A673 (cell line): ENCODE data around the gene INTS4. TPM values are rescaled to one million over a fixed set of nuclear protein-coding genes. Genes with fewer than 3 reads are reported as not detected.
"Not testable (repeated sequence)": the region's sequence is repeated elsewhere in the genome, so short reads cannot be mapped to it uniquely, and the experiment has no call there.

Experiments used
- BruUV-seq: library from RNA; stranded (reverse); fragments of 400-500 nt; replicated peaks from 2 replicates; lab custom pipeline; 2021; lab: Mats Ljungman, UMichigan
- CTCF ChIA-PET: fragments of 300-600 bp; sonication (Branson Sonifier 250); formaldehyde crosslinking; loops from one replicate; lab custom pipeline; 2022; ENCODE audit warnings: antibody characterized with exemption; lab: Charles Lee
- POLR2A ChIA-PET: fragments of 300-600 bp; sonication (Branson Sonifier 250); formaldehyde crosslinking; loops from one replicate; lab custom pipeline; 2022; ENCODE audit warnings: antibody characterized with exemption; ENCODE audit not compliant: low non-redundant PET; lab: Charles Lee
- DNase-seq: peaks from one replicate; pipeline ENCODE4 v3.0.0-alpha.2; 2015; ENCODE audit warnings: low spot score
- H3K27ac ChIP-seq: fragments of 200-600 bp; sonication (generic); 2 replicates; pipeline ENCODE4 v1.5.1; 2016; ENCODE audit warnings: mixed run types, low read depth, mild to moderate bottlenecking, mixed read lengths, antibody characterized with exemption, low read length; ENCODE audit not compliant: poor library complexity, severe bottlenecking
- H3K27me3 ChIP-seq: fragments of 200-600 bp; sonication (generic); replicated peaks from 2 replicates; pipeline ENCODE4 v1.6.1; 2017; ENCODE audit warnings: mixed run types, low read depth, mild to moderate bottlenecking, mixed read lengths, antibody characterized with exemption, low read length; ENCODE audit not compliant: insufficient read depth, poor library complexity
- H3K36me3 ChIP-seq: fragments of 200-600 bp; sonication (generic); 2 replicates; pipeline ENCODE4 v1.6.1; 2016; ENCODE audit warnings: mixed run types, mild to moderate bottlenecking, mixed read lengths, antibody characterized with exemption, low read length; ENCODE audit not compliant: insufficient read depth, poor library complexity, severe bottlenecking
- H3K4me1 ChIP-seq: fragments of 200-600 bp; sonication (generic); 2 replicates; pipeline ENCODE4 v1.6.1; 2017; ENCODE audit warnings: mixed run types, mild to moderate bottlenecking, mixed read lengths, antibody characterized with exemption, low read length; ENCODE audit not compliant: insufficient read depth, poor library complexity, severe bottlenecking
- H3K4me3 ChIP-seq: fragments of 200-600 bp; sonication (generic); 2 replicates; pipeline ENCODE4 v1.5.1; 2016; ENCODE audit warnings: low read depth, mixed run types, mild to moderate bottlenecking, mixed read lengths, low read length; ENCODE audit not compliant: poor library complexity, severe bottlenecking
- H3K9me3 ChIP-seq: fragments of 200-600 bp; sonication (generic); 2 replicates; pipeline ENCODE4 v1.6.1; 2016; ENCODE audit warnings: mixed run types, low read depth, mild to moderate bottlenecking, mixed read lengths, antibody characterized with exemption, low read length; ENCODE audit not compliant: poor library complexity, severe bottlenecking
- CTCF ChIP-seq: fragments of 300-800, 200-600 bp; sonication (generic); conservative IDR thresholded peaks from 2 replicates; pipeline ENCODE4 v1.5.1; 2017; ENCODE audit warnings: low read depth, mild to moderate bottlenecking, antibody characterized with exemption, low read length, moderate library complexity, mixed read lengths
- EZH2 ChIP-seq: fragments of 200-600 bp; sonication (generic); IDR thresholded peaks from 2 replicates; pipeline ENCODE4 v1.6.1; 2017; ENCODE audit warnings: borderline replicate concordance, low read depth, mild to moderate bottlenecking, mixed read lengths, antibody characterized with exemption, low read length; ENCODE audit not compliant: poor library complexity, severe bottlenecking
- intact Hi-C: fragments of 100-400 bp; cut with micrococcal nuclease; formaldehyde crosslinking; loops from one replicate; pipeline ENCODE4 v1.10.0; 2022; ENCODE audit not compliant: unreplicated experiment
- total RNA-seq: library from RNA; stranded (reverse); gene quantifications from 2 replicates; pipeline ENCODE4 v1.2.3, GENCODE V29; 2021

Gene INTS4
- total RNA-seq, 1 experiment from 2014 or later, result 66.1 TPM

DNA sequence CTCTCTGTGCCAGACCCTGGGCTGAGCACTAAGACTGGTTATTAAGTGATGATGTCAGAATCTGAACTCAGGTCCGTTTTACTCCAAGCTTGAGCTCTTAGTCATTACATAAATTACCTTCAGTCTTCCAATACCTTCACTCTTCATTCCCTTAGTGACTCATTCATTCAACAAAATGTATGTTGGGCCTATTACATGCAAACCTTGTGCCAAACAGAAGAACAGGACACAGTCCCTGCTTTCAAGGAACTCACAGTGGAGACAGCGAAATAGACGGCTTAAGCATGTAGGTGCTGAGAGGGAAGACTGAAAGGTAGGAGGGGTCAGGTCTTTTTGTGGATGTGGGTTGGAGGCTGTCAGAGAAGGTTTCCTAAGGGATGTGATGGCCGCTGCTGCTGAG is 25.3 kb upstream of the INTS4 start:
- intact Hi-C loops, result no loop called here
- no TSS peak for BruUV-seq
- DNase-seq, result no peak
- CTCF ChIA-PET, result no interaction called here
- Histone ChIP-seq H3K27ac (no peak overlapping the region), H3K9me3 (no peaks in the 10 kb centered on the region), H3K27me3 (no peaks in the 10 kb centered on the region), H3K4me3 (no peak overlapping the region), H3K36me3 (no peaks in the 10 kb centered on the region), H3K4me1 (no peaks in the 10 kb centered on the region)
- TF ChIP-seq EZH2, result no peak
- no peak for TF ChIP-seq CTCF
- POLR2A ChIA-PET, result no interaction called here

DNA sequence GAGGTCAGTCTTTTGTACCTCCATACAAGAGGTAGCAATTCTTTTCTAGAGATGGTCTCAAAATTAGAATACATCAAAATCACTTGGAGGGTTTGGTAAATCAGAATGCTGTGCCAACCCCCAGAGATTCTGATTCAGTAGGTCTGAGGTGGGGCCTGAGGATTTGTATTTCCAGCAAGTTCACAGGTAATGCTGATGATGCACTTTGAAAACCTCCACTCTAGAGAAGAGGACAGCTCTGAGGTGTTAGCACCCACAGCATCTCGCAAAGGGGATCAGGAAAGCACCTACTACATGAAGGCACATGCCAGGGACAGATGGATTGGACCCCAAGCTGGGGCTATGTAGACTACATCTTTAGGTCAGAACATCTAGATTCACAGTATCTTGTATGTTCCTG is 21.4 kb upstream of the INTS4 start:
- no peak for DNase-seq
- no peaks in the 10 kb centered on the region for H3K9me3 ChIP-seq
- ChIA-PET CTCF (no interaction called here), POLR2A (no interaction called here)
- no peaks in the 10 kb centered on the region for H3K4me1 ChIP-seq
- H3K27me3 ChIP-seq, result no peaks in the 10 kb centered on the region
- BruUV-seq, result no TSS peak
- H3K27ac ChIP-seq, result no peak overlapping the region
- TF ChIP-seq EZH2, result no peak
- no peak for TF ChIP-seq CTCF
- intact Hi-C loops, result no loop called here
- no peak overlapping the region for H3K4me3 ChIP-seq
- no peaks in the 10 kb centered on the region for H3K36me3 ChIP-seq

- intact Hi-C loops, H3K4me1 ChIP-seq, H3K36me3 ChIP-seq, H3K4me3 ChIP-seq, H3K27me3 ChIP-seq, POLR2A ChIA-PET, CTCF ChIA-PET, DNase-seq, BruUV-seq, H3K27ac ChIP-seq, H3K9me3 ChIP-seq: not testable (repeated sequence)
These were observed 20.6 kb upstream of the INTS4 start for GRCh38 chr11:78014937-78015520.

DNA sequence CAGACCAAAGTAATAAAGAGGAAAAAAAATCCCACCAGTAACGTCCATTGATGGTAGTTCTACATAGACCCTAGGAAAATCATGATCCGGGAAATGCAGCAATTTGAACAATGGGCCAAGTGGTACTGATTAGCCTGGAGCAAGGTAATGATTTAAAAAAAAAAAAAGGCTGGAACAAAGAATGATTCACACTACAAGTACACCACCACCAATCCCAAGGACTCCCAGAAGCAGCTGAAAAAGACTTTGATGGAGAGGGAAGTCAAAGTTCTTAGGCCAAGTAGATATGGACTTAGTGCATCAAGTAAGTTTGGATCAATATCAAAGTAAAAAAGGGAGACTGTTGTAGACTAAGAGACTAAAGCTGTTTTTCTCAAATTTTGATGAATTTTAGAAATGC is 16.8 kb upstream of the INTS4 start:
- Histone ChIP-seq H3K36me3 (no peaks in the 10 kb centered on the region), H3K27ac (no peak overlapping the region), H3K27me3 (no peaks in the 10 kb centered on the region), H3K4me3 (no peak overlapping the region), H3K4me1 (no peaks in the 10 kb centered on the region), H3K9me3 (no peaks in the 10 kb centered on the region)
- no peak for TF ChIP-seq CTCF
- no peak for TF ChIP-seq EZH2
- BruUV-seq, result no TSS peak
- intact Hi-C loops, result no loop called here
- ChIA-PET CTCF (no interaction called here), POLR2A (no interaction called here)
- DNase-seq, result no peak
